ENCODE measurements around the gene MAST2. TPM values are rescaled to one million over a fixed set of nuclear protein-coding genes. Genes with fewer than 3 reads are reported as not detected.

Gene MAST2
- total RNA-seq, 6 donors from 2014 or later, result 16.0 to 77.8 (median 26.4) TPM

GRCh38 chr1:45822644-45823043, 19.2 kb downstream of the MAST2 start:
- ATAC-seq (ENCODE audit: low FRiP score in 2 of 2) (no peak), DNase-seq (no peak)
- peaks cover 0 to 17% (median 4%) of the 10 kb centered on the region in 4 donors for H3K36me3 ChIP-seq
- H3K27ac ChIP-seq, result no peak overlapping the region
- TF ChIP-seq POLR2AphosphoS5 (IDR thresholded peaks at IDR 0.05), result no peak
- no peak for TF ChIP-seq EP300 (IDR thresholded peaks at IDR 0.05)
- TF ChIP-seq CTCF (IDR thresholded peaks at IDR 0.05), result no peak
- TF ChIP-seq POLR2A (IDR thresholded peaks at IDR 0.05), result no peak
- no peak overlapping the region for H3K4me3 ChIP-seq
- WGBS, 2 donors, result 86 to 92% methylated on average over 1 of the region's 1 CpG
- no peaks in the 10 kb centered on the region for H3K4me1 ChIP-seq
- no peaks in the 10 kb centered on the region for H3K27me3 ChIP-seq
- peaks cover 0 to 4% (median 0%) of the 10 kb centered on the region in 4 donors for H3K9me3 ChIP-seq

- TF ChIP-seq EP300 (IDR thresholded peaks at IDR 0.05) (no peak), POLR2AphosphoS5 (IDR thresholded peaks at IDR 0.05) (no peak), POLR2A (IDR thresholded peaks at IDR 0.05) (no peak), CTCF (IDR thresholded peaks at IDR 0.05) (no peak)
- ATAC-seq (ENCODE audit: low FRiP score in 2 of 2), result no peak
- peaks cover 0 to 20% (median 4%) of the 10 kb centered on the region in 4 donors for H3K36me3 ChIP-seq
- DNase-seq, result no peak
- no peak overlapping the region for H3K4me3 ChIP-seq
- no peak overlapping the region for H3K27ac ChIP-seq
- H3K27me3 ChIP-seq, result no peaks in the 10 kb centered on the region
- peaks cover 0 to 4% (median 0%) of the 10 kb centered on the region in 4 donors for H3K9me3 ChIP-seq
- 95 to 97% methylated on average over 2 of the region's 2 CpGs for WGBS, 2 donors
- H3K4me1 ChIP-seq, result no peaks in the 10 kb centered on the region
Observed at GRCh38 chr1:45824607-45825006, 21.2 kb downstream of the MAST2 start.

- Histone ChIP-seq H3K27ac (no peak overlapping the region), H3K36me3 (peaks cover 0 to 27% (median 4%) of the 10 kb centered on the region in 4 donors), H3K4me3 (no peak overlapping the region), H3K4me1 (no peaks in the 10 kb centered on the region), H3K27me3 (no peaks in the 10 kb centered on the region), H3K9me3 (no peaks in the 10 kb centered on the region)
- WGBS, 2 donors, result 81 to 90% methylated on average over 2 of the region's 2 CpGs
- TF ChIP-seq POLR2AphosphoS5 (IDR thresholded peaks at IDR 0.05), result no peak
- ATAC-seq (ENCODE audit: low FRiP score in 2 of 2), result no peak
- no peak for DNase-seq
Observed at GRCh38 chr1:45827256-45827655, 23.8 kb downstream of the MAST2 start.

- ATAC-seq (ENCODE audit: low FRiP score in 2 of 2) (no peak), DNase-seq (no peak)
- Histone ChIP-seq H3K4me1 (no peaks in the 10 kb centered on the region), H3K27ac (no peak overlapping the region), H3K36me3 (peaks cover 0 to 27% (median 4%) of the 10 kb centered on the region in 4 donors), H3K9me3 (no peaks in the 10 kb centered on the region), H3K4me3 (no peak overlapping the region), H3K27me3 (no peaks in the 10 kb centered on the region)
- WGBS, 2 donors, result 100% methylated on average over 1 of the region's 1 CpG
- TF ChIP-seq POLR2A (IDR thresholded peaks at IDR 0.05) (no peak), POLR2AphosphoS5 (IDR thresholded peaks at IDR 0.05) (no peak), CTCF (IDR thresholded peaks at IDR 0.05) (no peak), EP300 (IDR thresholded peaks at IDR 0.05) (no peak)
Observed at GRCh38 chr1:45828841-45829240, 25.4 kb downstream of the MAST2 start.

GRCh38 chr1:45833361-45833760, 29.9 kb downstream of the MAST2 start:
- TF ChIP-seq POLR2A (IDR thresholded peaks at IDR 0.05) (no peak), POLR2AphosphoS5 (IDR thresholded peaks at IDR 0.05) (no peak), CTCF (IDR thresholded peaks at IDR 0.05) (no peak), EP300 (IDR thresholded peaks at IDR 0.05) (no peak)
- Histone ChIP-seq H3K9me3 (no peaks in the 10 kb centered on the region), H3K4me1 (no peaks in the 10 kb centered on the region), H3K27me3 (no peaks in the 10 kb centered on the region), H3K4me3 (no peak overlapping the region), H3K27ac (no peak overlapping the region), H3K36me3 (peaks cover 0 to 10% (median 0%) of the 10 kb centered on the region in 4 donors)
- no peak for DNase-seq
- 90 to 93% methylated on average over 2 of the region's 2 CpGs for WGBS, 2 donors
- ATAC-seq (ENCODE audit: low FRiP score in 2 of 2), result no peak

Data from upper lobe of left lung (tissue), 6 donors.